GM23338 (cell line): ENCODE measurements around the gene RAP1GAP2. TPM values are rescaled to one million over a fixed set of nuclear protein-coding genes. Genes with fewer than 3 reads are reported as not detected.

ENCODE experiments used
- ATAC-seq: fragments of 200-7000 bp; cut with Tn5 transposase; 3 replicates; pipeline ENCODE4 v1.9.1; 2020
- DNase-seq: peaks from one replicate; pipeline ENCODE4 v3.0.0-alpha.2; 2015; ENCODE audit warnings: low spot score
- H2AFZ ChIP-seq: fragments of 200-600 bp; sonication (generic); 2 replicates; pipeline ENCODE4 v1.8.0; 2016; ENCODE audit warnings: antibody characterized with exemption, mild to moderate bottlenecking, moderate library complexity
- H3F3A ChIP-seq: fragments of 200-600 bp; sonication (generic); replicated peaks from 2 replicates; pipeline ENCODE4 v1.8.0; 2017; ENCODE audit warnings: antibody characterized with exemption, mixed run types, low read depth
- H3K27ac ChIP-seq: fragments of 200-600 bp; sonication (generic); 2 replicates; pipeline ENCODE4 v1.6.1; 2016; ENCODE audit warnings: low read depth
- H3K27me3 ChIP-seq: fragments of 200-600 bp; sonication (generic); 2 replicates; pipeline ENCODE4 v1.8.0; 2016; ENCODE audit warnings: mild to moderate bottlenecking, mixed run types, moderate library complexity; ENCODE audit not compliant: insufficient read depth
- H3K36me3 ChIP-seq: fragments of 200-600 bp; sonication (generic); 2 replicates; pipeline ENCODE4 v1.8.0; 2016; ENCODE audit warnings: mild to moderate bottlenecking; ENCODE audit not compliant: insufficient read depth
- H3K4me1 ChIP-seq: fragments of 200-600 bp; sonication (generic); 2 replicates; pipeline ENCODE4 v1.8.0; 2016; ENCODE audit warnings: mild to moderate bottlenecking, moderate library complexity; ENCODE audit not compliant: insufficient read depth
- H3K4me2 ChIP-seq: fragments of 200-600 bp; sonication (generic); 2 replicates; pipeline ENCODE4 v1.7.1; 2017; ENCODE audit warnings: mixed run types
- H3K4me3 ChIP-seq: fragments of 200-600 bp; sonication (generic); 2 replicates; pipeline ENCODE4 v1.6.1; 2016; ENCODE audit warnings: mixed run types
- H3K79me2 ChIP-seq: fragments of 200-600 bp; sonication (generic); replicated peaks from 2 replicates; pipeline ENCODE4 v1.8.0; 2017; ENCODE audit warnings: mild to moderate bottlenecking; ENCODE audit not compliant: insufficient read depth
- H3K9me2 ChIP-seq: fragments of 200-600 bp; sonication (generic); 2 replicates; pipeline ENCODE4 v1.8.0; 2017; ENCODE audit not compliant: insufficient read depth
- H4K20me1 ChIP-seq: fragments of 200-600 bp; sonication (generic); replicated peaks from 2 replicates; pipeline ENCODE4 v1.8.0; 2017; ENCODE audit warnings: mild to moderate bottlenecking; ENCODE audit not compliant: insufficient read depth
- H3K27ac Mint-ChIP-seq: 2 replicates; pipeline ENCODE4 v1.8.0; 2020; ENCODE audit warnings: inconsistent platforms, mild to moderate bottlenecking, moderate library complexity, mixed read lengths
- H3K27me3 Mint-ChIP-seq: 3 replicates; pipeline ENCODE4 v1.8.0; 2022; ENCODE audit warnings: low read depth, mild to moderate bottlenecking, moderate library complexity, mixed read lengths, inconsistent platforms; ENCODE audit not compliant: insufficient read depth, poor library complexity
- H3K36me3 Mint-ChIP-seq: 3 replicates; pipeline ENCODE4 v1.8.0; 2021; ENCODE audit warnings: low read depth, mild to moderate bottlenecking, inconsistent platforms, moderate library complexity, mixed read lengths
- H3K4me1 Mint-ChIP-seq: 3 replicates; pipeline ENCODE4 v1.8.0; 2020; ENCODE audit warnings: mild to moderate bottlenecking, inconsistent platforms, mixed read lengths
- H3K4me3 Mint-ChIP-seq: 3 replicates; pipeline ENCODE4 v1.8.0; 2021; ENCODE audit warnings: moderate library complexity, mild to moderate bottlenecking, inconsistent platforms, mixed read lengths
- H3K9me3 Mint-ChIP-seq: 3 replicates; pipeline ENCODE4 v1.8.0; 2020; ENCODE audit warnings: moderate library complexity, mild to moderate bottlenecking, inconsistent platforms, mixed read lengths
- CTCF ChIP-seq, 2 experiments: fragments of 200-600 bp in 1 of 2; sonication (generic) in 1 of 2; conservative IDR thresholded peaks; 2 replicates each; pipeline versions ENCODE4 v1.5.1 to v1.6.1; 2016 to 2017; ENCODE audit warnings: antibody characterized with exemption in 2 of 2, low read depth in 2 of 2, mild to moderate bottlenecking in 2 of 2, moderate library complexity in 1 of 2
- EZH2 ChIP-seq: fragments of 200-600 bp; sonication (generic); IDR thresholded peaks from one replicate; pipeline ENCODE4 v1.8.0; 2017; ENCODE audit warnings: antibody characterized with exemption, mild to moderate bottlenecking, low read depth; ENCODE audit not compliant: unreplicated experiment
- EZH2phosphoT487 ChIP-seq: fragments of 200-600 bp; sonication (generic); IDR thresholded peaks from one replicate; pipeline ENCODE4 v1.8.1; 2018; ENCODE audit warnings: antibody characterized with exemption; ENCODE audit not compliant: unreplicated experiment
- JUNB ChIP-seq: IDR thresholded peaks from one replicate; pipeline ENCODE4 v1.6.1; 2016; ENCODE audit warnings: antibody characterized with exemption; ENCODE audit not compliant: unreplicated experiment
- NANOG ChIP-seq: IDR thresholded peaks from 2 replicates; pipeline ENCODE4 v1.6.1; 2016; ENCODE audit warnings: antibody characterized with exemption, borderline replicate concordance
- POLR2AphosphoS5 ChIP-seq: IDR thresholded peaks from 2 replicates; pipeline ENCODE4 v1.6.1; 2016; ENCODE audit warnings: antibody characterized with exemption, low read depth
- REST ChIP-seq: IDR thresholded peaks from one replicate; pipeline ENCODE4 v1.6.1; 2018; ENCODE audit warnings: antibody characterized with exemption; ENCODE audit not compliant: unreplicated experiment
- STAT1 ChIP-seq: IDR thresholded peaks from one replicate; pipeline ENCODE4 v1.6.1; 2016; ENCODE audit warnings: antibody characterized with exemption; ENCODE audit not compliant: unreplicated experiment
- ZNF114 ChIP-seq: fragments of 250-450 bp; sonication (Bioruptor Pico); IDR thresholded peaks from 2 replicates; pipeline ENCODE4 v1.5.0; 2020; ENCODE audit warnings: mild to moderate bottlenecking, moderate library complexity
- ZNF331 ChIP-seq: fragments of 250-450 bp; sonication (Bioruptor Pico); IDR thresholded peaks from 2 replicates; pipeline ENCODE4 v1.5.0; 2020; ENCODE audit warnings: low read depth, mild to moderate bottlenecking, moderate library complexity
- ZNF462 ChIP-seq: fragments of 250-450 bp; sonication (Bioruptor Pico); IDR thresholded peaks from 2 replicates; pipeline ENCODE4 v1.5.0; 2020; ENCODE audit warnings: mild to moderate bottlenecking, moderate library complexity
- polyA plus RNA-seq: library from polyadenylated mRNA; unstranded; fragments of >200 nt; fragmentation: Nextera tagmentation; extraction: Ambion mirVana; gene quantifications from 2 replicates; pipeline ENCODE4 v1.2.1, GENCODE V29; 2016
- total RNA-seq: library from RNA; depleted of rRNA; stranded (reverse); fragments of >200 nt; shearing (Covaris generic); gene quantifications from 2 replicates; pipeline ENCODE4 v1.2.3, GENCODE V29; 2014

RAP1GAP2 gene
- total and polyA plus RNA-seq, 2 experiments from 2014 or later, result 17.8 to 46.1 TPM

GRCh38 chr17:2775206-2775605 is 21.0 kb upstream of the RAP1GAP2 start:
- Mint-ChIP-seq H3K4me3 (peak overlapping the region; percentile 77), H3K4me1 (peaks cover 8% of the 10 kb centered on the region; the same call in 1 of the 3 replicates), H3K9me3 (no peaks in the 10 kb centered on the region), H3K27ac (no peak overlapping the region), H3K27me3 (peaks cover 24% of the 10 kb centered on the region), H3K36me3 (no peaks in the 10 kb centered on the region)
- H3K27me3 ChIP-seq, result no peaks in the 10 kb centered on the region; the same call in 1 of the 2 replicates
- DNase-seq (no peak), ATAC-seq (no peak)
- H2AFZ ChIP-seq, result no peak overlapping the region
- TF ChIP-seq EZH2phosphoT487 (no peak), ZNF331 (CRISPR knock-in tag) (no peak), NANOG (no peak), REST (no peak), ZNF462 (no peak), JUNB (no peak), POLR2AphosphoS5 (no peak), STAT1 (no peak), ZNF114 (CRISPR knock-in tag) (no peak), EZH2 (no peak), CTCF (conservative IDR thresholded peaks at IDR 0.05; ENCODE audit: low read depth in 2 of 2) (no peak)
- H3K36me3 ChIP-seq, result no peaks in the 10 kb centered on the region
- no peaks in the 10 kb centered on the region for H4K20me1 ChIP-seq
- H3K4me3 ChIP-seq, result no peak overlapping the region
- H3K4me1 ChIP-seq, result peaks cover 6% of the 10 kb centered on the region; the same call in 1 of the 2 replicates
- H3K79me2 ChIP-seq, result no peaks in the 10 kb centered on the region
- no peaks in the 10 kb centered on the region for H3K9me2 ChIP-seq
- no peak overlapping the region for H3K27ac ChIP-seq
- no peak overlapping the region; the same call in 1 of the 2 replicates for H3K4me2 ChIP-seq
- H3F3A ChIP-seq, result peaks cover 14% of the 10 kb centered on the region; the same call in 1 of the 2 replicates
